WTC11 (cell line): ENCODE results near the gene LARP4B. TPM values are rescaled to one million over a fixed set of nuclear protein-coding genes. Genes with fewer than 3 reads are reported as not detected.

Source experiments
- ATAC-seq: fragments of 200-7000 bp; cut with Tn5 transposase; 2 replicates; pipeline ENCODE4 v1.10.0; 2021; ENCODE audit warnings: mild to moderate bottlenecking, moderate library complexity
- CTCF ChIA-PET: fragments of 300-600 bp; sonication (Branson Sonifier 250); formaldehyde crosslinking; loops from one replicate; lab custom pipeline; 2021; ENCODE audit warnings: antibody characterized with exemption; lab: Charles Lee
- POLR2A ChIA-PET: fragments of 350-600 bp; sonication (Branson Sonifier 250); formaldehyde crosslinking; loops from one replicate; lab custom pipeline; 2021; ENCODE audit warnings: antibody characterized with exemption; lab: Charles Lee
- DNase-seq: peaks from one replicate; pipeline ENCODE4 v3.0.0; 2021; ENCODE audit warnings: low spot score
- H3K27ac Mint-ChIP-seq: 2 replicates; pipeline ENCODE4 v1.8.0; 2021; ENCODE audit warnings: mixed read lengths
- H3K27me3 Mint-ChIP-seq: 2 replicates; pipeline ENCODE4 v1.8.0; 2021; ENCODE audit warnings: low read depth, mild to moderate bottlenecking, moderate library complexity, mixed read lengths
- H3K36me3 Mint-ChIP-seq: 2 replicates; pipeline ENCODE4 v1.8.0; 2021; ENCODE audit warnings: mixed read lengths
- H3K4me1 Mint-ChIP-seq: 2 replicates; pipeline ENCODE4 v1.8.0; 2022; ENCODE audit warnings: mixed read lengths
- H3K4me3 Mint-ChIP-seq: 2 replicates; pipeline ENCODE4 v1.8.0; 2021; ENCODE audit warnings: mild to moderate bottlenecking, moderate library complexity, mixed read lengths
- H3K9me3 Mint-ChIP-seq: 2 replicates; pipeline ENCODE4 v1.8.0; 2021; ENCODE audit warnings: mixed read lengths
- EMX1 ChIP-seq: fragments of 250-450 bp; sonication (Bioruptor Pico); IDR thresholded peaks from 2 replicates; pipeline ENCODE4 v1.8.0; 2021; ENCODE audit warnings: mild to moderate bottlenecking
- ERG ChIP-seq: fragments of 250-450 bp; sonication (Bioruptor Pico); IDR thresholded peaks from 2 replicates; pipeline ENCODE4 v1.8.0; 2021; ENCODE audit warnings: mild to moderate bottlenecking
- JUN ChIP-seq: sonication (generic); formaldehyde crosslinking; IDR thresholded peaks from 2 replicates; pipeline ENCODE4 v1.8.0; 2023; ENCODE audit warnings: mild to moderate bottlenecking, missing genetic modification reagents
- NFE2L1 ChIP-seq: sonication (generic); formaldehyde crosslinking; IDR thresholded peaks from 2 replicates; pipeline ENCODE4 v1.8.1; 2023; ENCODE audit warnings: missing genetic modification reagents
- NR2C2 ChIP-seq: sonication (generic); formaldehyde crosslinking; IDR thresholded peaks from 2 replicates; pipeline ENCODE4 v1.8.0; 2022; ENCODE audit warnings: mild to moderate bottlenecking, missing genetic modification reagents
- RORB ChIP-seq: fragments of 250-450 bp; sonication (Bioruptor Pico); IDR thresholded peaks from 2 replicates; pipeline ENCODE4 v1.9.0; 2021; ENCODE audit warnings: mild to moderate bottlenecking
- TP53 ChIP-seq: sonication (generic); formaldehyde crosslinking; IDR thresholded peaks from 2 replicates; pipeline ENCODE4 v1.8.1; 2023; ENCODE audit warnings: mild to moderate bottlenecking, missing genetic modification reagents
- ZNF138 ChIP-seq: sonication (generic); formaldehyde crosslinking; conservative IDR thresholded peaks from 2 replicates; pipeline ENCODE4 v1.8.1; 2022; ENCODE audit warnings: mild to moderate bottlenecking, moderate library complexity, missing genetic modification reagents
- ZNF396 ChIP-seq: fragments of 250-450 bp; sonication (Bioruptor Pico); IDR thresholded peaks from 2 replicates; pipeline ENCODE4 v1.8.0; 2021; ENCODE audit warnings: mild to moderate bottlenecking, moderate library complexity, borderline replicate concordance
- ZNF416 ChIP-seq: fragments of 250-450 bp; sonication (Bioruptor Pico); IDR thresholded peaks from 2 replicates; pipeline ENCODE4 v1.9.0; 2021; ENCODE audit warnings: mild to moderate bottlenecking, inconsistent platforms
- total RNA-seq: library from RNA; stranded (reverse); gene quantifications from 3 replicates; pipeline ENCODE4 v1.2.3, GENCODE V29; 2021
- TF ChIP-seq, protein P1 (sequence below): sonication (generic); formaldehyde crosslinking; IDR thresholded peaks from 2 replicates; pipeline ENCODE4 v1.8.1; 2022; ENCODE audit warnings: mild to moderate bottlenecking, missing genetic modification reagents, moderate library complexity, borderline replicate concordance
- TF ChIP-seq, protein P2 (sequence below): sonication (generic); formaldehyde crosslinking; IDR thresholded peaks from 2 replicates; pipeline ENCODE4 v1.8.1; 2023; ENCODE audit warnings: mild to moderate bottlenecking, missing genetic modification reagents, borderline replicate concordance
- TF ChIP-seq, protein P3 (sequence below): sonication (generic); formaldehyde crosslinking; IDR thresholded peaks from 2 replicates; pipeline ENCODE4 v1.8.1; 2022; ENCODE audit warnings: low read depth, missing genetic modification reagents, borderline replicate concordance
- TF ChIP-seq, protein P4 (sequence below): sonication (generic); formaldehyde crosslinking; conservative IDR thresholded peaks from 2 replicates; pipeline ENCODE4 v1.8.1; 2023; ENCODE audit warnings: mild to moderate bottlenecking, low read depth, missing genetic modification reagents, moderate library complexity
- TF ChIP-seq, protein P5 (sequence below): sonication (generic); formaldehyde crosslinking; IDR thresholded peaks from 2 replicates; pipeline ENCODE4 v1.8.1; 2022; ENCODE audit warnings: missing genetic modification reagents, borderline replicate concordance

The LARP4B gene
- total RNA-seq, 1 experiment from 2014 or later: 87.1 TPM

DNA sequence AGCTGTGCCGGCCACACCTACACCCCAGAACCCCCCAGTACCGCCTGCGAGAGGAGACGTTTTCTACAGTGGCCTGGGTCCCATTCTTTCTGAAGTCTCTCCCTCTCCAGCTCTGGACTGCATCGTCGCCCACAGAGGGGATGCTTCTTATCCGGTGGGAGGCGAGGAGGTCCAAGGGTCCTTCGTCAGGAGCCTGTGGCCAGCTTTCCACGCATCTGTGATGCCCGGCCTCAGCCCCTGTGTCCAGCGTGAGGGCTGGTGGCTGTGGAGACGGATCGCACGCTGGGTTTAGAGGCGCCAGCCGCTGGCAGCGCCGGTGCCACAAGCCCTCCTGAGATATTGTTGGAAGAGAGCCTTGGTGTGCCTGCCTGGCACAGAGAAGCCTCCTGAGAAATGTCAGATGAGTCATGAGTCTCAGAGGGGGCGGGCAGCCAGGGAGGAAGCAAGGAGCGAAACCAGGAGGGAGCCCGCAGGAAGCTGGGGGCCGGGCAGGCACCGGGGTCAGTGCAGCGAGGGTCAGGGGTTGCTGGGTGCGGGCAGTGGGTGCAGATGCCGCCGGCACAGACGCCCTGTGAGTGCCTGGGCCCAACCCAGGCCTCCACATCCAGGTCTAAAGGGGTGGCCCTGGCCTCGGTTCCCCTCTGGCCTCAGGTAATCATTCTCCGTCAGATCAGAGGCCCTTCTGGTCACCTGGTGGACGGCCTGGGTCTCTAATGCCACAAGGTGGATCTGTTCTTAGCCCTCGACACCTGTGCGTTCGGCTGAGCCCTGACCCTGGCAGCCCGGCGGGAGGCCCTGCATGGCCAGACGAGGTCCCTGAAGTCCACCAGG is 156.0 kb downstream of the LARP4B start:
- Mint-ChIP-seq H3K36me3 (no peaks in the 10 kb centered on the region), H3K27me3 (no peaks in the 10 kb centered on the region; the same call in 1 of the 2 replicates), H3K4me1 (no peaks in the 10 kb centered on the region; the same call in 1 of the 2 replicates), H3K27ac (no peak overlapping the region), H3K9me3 (peaks cover 10% of the 10 kb centered on the region), H3K4me3 (no peak overlapping the region)
- POLR2A ChIA-PET: no interaction called here
- DNase-seq (peak; percentile 6), ATAC-seq (no peak)
- CTCF ChIA-PET: interaction anchor here (0.7 to 1.3 kb wide), 2 partner anchors 9 to 13 kb away, joined by 3 to 4 read pairs; no protein-coding TSS in a partner anchor
- TF ChIP-seq ZNF416 (CRISPR knock-in tag): no peak
- TF ChIP-seq, protein P1, sequence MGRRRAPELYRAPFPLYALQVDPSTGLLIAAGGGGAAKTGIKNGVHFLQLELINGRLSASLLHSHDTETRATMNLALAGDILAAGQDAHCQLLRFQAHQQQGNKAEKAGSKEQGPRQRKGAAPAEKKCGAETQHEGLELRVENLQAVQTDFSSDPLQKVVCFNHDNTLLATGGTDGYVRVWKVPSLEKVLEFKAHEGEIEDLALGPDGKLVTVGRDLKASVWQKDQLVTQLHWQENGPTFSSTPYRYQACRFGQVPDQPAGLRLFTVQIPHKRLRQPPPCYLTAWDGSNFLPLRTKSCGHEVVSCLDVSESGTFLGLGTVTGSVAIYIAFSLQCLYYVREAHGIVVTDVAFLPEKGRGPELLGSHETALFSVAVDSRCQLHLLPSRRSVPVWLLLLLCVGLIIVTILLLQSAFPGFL (CRISPR knock-in tag): no peak
- no peak for TF ChIP-seq ZNF396
- TF ChIP-seq, protein P2, sequence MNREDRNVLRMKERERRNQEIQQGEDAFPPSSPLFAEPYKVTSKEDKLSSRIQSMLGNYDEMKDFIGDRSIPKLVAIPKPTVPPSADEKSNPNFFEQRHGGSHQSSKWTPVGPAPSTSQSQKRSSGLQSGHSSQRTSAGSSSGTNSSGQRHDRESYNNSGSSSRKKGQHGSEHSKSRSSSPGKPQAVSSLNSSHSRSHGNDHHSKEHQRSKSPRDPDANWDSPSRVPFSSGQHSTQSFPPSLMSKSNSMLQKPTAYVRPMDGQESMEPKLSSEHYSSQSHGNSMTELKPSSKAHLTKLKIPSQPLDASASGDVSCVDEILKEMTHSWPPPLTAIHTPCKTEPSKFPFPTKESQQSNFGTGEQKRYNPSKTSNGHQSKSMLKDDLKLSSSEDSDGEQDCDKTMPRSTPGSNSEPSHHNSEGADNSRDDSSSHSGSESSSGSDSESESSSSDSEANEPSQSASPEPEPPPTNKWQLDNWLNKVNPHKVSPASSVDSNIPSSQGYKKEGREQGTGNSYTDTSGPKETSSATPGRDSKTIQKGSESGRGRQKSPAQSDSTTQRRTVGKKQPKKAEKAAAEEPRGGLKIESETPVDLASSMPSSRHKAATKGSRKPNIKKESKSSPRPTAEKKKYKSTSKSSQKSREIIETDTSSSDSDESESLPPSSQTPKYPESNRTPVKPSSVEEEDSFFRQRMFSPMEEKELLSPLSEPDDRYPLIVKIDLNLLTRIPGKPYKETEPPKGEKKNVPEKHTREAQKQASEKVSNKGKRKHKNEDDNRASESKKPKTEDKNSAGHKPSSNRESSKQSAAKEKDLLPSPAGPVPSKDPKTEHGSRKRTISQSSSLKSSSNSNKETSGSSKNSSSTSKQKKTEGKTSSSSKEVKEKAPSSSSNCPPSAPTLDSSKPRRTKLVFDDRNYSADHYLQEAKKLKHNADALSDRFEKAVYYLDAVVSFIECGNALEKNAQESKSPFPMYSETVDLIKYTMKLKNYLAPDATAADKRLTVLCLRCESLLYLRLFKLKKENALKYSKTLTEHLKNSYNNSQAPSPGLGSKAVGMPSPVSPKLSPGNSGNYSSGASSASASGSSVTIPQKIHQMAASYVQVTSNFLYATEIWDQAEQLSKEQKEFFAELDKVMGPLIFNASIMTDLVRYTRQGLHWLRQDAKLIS (CRISPR knock-in tag): no peak
- no peak for TF ChIP-seq JUN (CRISPR knock-in tag)
- no peak for TF ChIP-seq NR2C2 (CRISPR knock-in tag)
- TF ChIP-seq ERG (CRISPR knock-in tag): no peak
- TF ChIP-seq TP53: no peak
- TF ChIP-seq, protein P3, sequence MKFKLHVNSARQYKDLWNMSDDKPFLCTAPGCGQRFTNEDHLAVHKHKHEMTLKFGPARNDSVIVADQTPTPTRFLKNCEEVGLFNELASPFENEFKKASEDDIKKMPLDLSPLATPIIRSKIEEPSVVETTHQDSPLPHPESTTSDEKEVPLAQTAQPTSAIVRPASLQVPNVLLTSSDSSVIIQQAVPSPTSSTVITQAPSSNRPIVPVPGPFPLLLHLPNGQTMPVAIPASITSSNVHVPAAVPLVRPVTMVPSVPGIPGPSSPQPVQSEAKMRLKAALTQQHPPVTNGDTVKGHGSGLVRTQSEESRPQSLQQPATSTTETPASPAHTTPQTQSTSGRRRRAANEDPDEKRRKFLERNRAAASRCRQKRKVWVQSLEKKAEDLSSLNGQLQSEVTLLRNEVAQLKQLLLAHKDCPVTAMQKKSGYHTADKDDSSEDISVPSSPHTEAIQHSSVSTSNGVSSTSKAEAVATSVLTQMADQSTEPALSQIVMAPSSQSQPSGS (CRISPR knock-in tag): no peak
- TF ChIP-seq, protein P4, sequence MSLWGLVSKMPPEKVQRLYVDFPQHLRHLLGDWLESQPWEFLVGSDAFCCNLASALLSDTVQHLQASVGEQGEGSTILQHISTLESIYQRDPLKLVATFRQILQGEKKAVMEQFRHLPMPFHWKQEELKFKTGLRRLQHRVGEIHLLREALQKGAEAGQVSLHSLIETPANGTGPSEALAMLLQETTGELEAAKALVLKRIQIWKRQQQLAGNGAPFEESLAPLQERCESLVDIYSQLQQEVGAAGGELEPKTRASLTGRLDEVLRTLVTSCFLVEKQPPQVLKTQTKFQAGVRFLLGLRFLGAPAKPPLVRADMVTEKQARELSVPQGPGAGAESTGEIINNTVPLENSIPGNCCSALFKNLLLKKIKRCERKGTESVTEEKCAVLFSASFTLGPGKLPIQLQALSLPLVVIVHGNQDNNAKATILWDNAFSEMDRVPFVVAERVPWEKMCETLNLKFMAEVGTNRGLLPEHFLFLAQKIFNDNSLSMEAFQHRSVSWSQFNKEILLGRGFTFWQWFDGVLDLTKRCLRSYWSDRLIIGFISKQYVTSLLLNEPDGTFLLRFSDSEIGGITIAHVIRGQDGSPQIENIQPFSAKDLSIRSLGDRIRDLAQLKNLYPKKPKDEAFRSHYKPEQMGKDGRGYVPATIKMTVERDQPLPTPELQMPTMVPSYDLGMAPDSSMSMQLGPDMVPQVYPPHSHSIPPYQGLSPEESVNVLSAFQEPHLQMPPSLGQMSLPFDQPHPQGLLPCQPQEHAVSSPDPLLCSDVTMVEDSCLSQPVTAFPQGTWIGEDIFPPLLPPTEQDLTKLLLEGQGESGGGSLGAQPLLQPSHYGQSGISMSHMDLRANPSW (CRISPR knock-in tag): no peak
- no peak for TF ChIP-seq ZNF138
- TF ChIP-seq NFE2L1 (CRISPR knock-in tag): no peak

GRCh38 chr10:774661-775244 is 156.8 kb downstream of the LARP4B start:
- peak; percentile 5 for DNase-seq
- ChIA-PET CTCF (interaction anchor here (1.3 kb wide), 1 partner anchor 14 kb away, joined by 4 read pairs; no protein-coding TSS in a partner anchor), POLR2A (no interaction called here)
- no peaks in the 10 kb centered on the region; the same call in 1 of the 2 replicates for H3K4me1 Mint-ChIP-seq
- ATAC-seq: no peak
- no peak overlapping the region for H3K4me3 Mint-ChIP-seq
- peaks cover 11% of the 10 kb centered on the region for H3K9me3 Mint-ChIP-seq
- no peak overlapping the region for H3K27ac Mint-ChIP-seq
- no peaks in the 10 kb centered on the region for H3K36me3 Mint-ChIP-seq
- H3K27me3 Mint-ChIP-seq: no peaks in the 10 kb centered on the region; the same call in 1 of the 2 replicates
- TF ChIP-seq RORB (CRISPR knock-in tag): no peak
- no peak for TF ChIP-seq EMX1 (CRISPR knock-in tag)
- TF ChIP-seq, protein P1 (CRISPR knock-in tag): no peak
- TF ChIP-seq, protein P5, sequence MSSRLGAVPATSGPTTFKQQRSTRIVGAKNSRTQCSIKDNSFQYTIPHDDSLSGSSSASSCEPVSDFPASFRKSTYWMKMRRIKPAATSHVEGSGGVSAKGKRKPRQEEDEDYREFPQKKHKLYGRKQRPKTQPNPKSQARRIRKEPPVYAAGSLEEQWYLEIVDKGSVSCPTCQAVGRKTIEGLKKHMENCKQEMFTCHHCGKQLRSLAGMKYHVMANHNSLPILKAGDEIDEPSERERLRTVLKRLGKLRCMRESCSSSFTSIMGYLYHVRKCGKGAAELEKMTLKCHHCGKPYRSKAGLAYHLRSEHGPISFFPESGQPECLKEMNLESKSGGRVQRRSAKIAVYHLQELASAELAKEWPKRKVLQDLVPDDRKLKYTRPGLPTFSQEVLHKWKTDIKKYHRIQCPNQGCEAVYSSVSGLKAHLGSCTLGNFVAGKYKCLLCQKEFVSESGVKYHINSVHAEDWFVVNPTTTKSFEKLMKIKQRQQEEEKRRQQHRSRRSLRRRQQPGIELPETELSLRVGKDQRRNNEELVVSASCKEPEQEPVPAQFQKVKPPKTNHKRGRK: no peak
- TF ChIP-seq, protein P4 (CRISPR knock-in tag): no peak
- no peak for TF ChIP-seq NR2C2 (CRISPR knock-in tag)
